ENCODE measurements around the gene PCMTD2.
"Not testable (repeated sequence)": the region's sequence is repeated elsewhere in the genome, so short reads cannot be mapped to it uniquely, and the experiment has no call there.

Gene PCMTD2

DNA sequence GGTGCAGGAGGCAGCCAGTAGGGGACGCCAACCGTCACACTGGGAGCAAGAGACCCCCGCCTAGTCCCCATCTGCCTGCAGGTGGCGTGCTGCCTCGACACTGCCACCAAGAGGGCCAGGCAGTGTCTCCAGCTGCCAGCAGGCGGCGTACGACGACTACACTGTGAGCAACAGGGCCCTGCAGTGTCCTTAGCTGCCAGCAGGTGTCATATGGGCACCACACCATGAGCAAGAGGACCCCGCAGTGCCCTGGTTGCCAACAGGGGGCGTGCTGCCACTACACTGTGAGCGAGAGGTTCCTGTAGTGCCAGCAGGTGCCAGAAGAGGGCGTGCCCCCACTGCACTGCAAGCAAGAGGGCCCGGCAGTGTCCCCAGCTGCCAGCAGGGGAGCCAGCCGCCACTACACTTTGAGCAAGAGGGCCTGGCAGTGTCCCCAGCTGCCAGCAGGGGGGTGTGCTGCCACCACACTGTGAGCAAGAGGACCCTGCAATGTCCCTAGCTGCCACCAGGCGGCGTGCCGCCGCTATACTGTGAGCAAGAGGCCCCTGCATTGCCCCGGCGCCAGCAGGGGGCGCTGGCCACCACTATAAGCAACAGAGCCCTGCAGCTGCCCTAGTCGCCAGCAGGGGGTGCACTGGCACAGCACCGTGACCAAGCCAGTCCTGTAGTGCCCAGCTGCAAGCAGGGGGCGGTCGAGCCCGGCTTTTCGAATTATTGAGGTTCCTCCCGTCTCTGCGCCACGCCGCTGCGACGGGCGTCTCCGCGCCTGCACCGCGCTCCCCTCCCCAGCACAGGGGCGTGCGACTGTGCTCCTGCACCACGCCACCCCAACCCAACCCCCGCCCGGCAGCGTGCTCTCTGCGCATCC, 30.3 kb downstream of the PCMTD2 start:
- peak; percentile 33 for DNase-seq (ENCODE audit: low read depth)
- TF ChIP-seq, protein P1, sequence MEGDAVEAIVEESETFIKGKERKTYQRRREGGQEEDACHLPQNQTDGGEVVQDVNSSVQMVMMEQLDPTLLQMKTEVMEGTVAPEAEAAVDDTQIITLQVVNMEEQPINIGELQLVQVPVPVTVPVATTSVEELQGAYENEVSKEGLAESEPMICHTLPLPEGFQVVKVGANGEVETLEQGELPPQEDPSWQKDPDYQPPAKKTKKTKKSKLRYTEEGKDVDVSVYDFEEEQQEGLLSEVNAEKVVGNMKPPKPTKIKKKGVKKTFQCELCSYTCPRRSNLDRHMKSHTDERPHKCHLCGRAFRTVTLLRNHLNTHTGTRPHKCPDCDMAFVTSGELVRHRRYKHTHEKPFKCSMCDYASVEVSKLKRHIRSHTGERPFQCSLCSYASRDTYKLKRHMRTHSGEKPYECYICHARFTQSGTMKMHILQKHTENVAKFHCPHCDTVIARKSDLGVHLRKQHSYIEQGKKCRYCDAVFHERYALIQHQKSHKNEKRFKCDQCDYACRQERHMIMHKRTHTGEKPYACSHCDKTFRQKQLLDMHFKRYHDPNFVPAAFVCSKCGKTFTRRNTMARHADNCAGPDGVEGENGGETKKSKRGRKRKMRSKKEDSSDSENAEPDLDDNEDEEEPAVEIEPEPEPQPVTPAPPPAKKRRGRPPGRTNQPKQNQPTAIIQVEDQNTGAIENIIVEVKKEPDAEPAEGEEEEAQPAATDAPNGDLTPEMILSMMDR (IDR thresholded peaks at IDR 0.05; ENCODE audit: insufficient read depth, low read depth, low read length, missing control alignments): peak; percentile 48
- not testable (repeated sequence) for H3K4me3 ChIP-seq (ENCODE audit: low read length)

DNA sequence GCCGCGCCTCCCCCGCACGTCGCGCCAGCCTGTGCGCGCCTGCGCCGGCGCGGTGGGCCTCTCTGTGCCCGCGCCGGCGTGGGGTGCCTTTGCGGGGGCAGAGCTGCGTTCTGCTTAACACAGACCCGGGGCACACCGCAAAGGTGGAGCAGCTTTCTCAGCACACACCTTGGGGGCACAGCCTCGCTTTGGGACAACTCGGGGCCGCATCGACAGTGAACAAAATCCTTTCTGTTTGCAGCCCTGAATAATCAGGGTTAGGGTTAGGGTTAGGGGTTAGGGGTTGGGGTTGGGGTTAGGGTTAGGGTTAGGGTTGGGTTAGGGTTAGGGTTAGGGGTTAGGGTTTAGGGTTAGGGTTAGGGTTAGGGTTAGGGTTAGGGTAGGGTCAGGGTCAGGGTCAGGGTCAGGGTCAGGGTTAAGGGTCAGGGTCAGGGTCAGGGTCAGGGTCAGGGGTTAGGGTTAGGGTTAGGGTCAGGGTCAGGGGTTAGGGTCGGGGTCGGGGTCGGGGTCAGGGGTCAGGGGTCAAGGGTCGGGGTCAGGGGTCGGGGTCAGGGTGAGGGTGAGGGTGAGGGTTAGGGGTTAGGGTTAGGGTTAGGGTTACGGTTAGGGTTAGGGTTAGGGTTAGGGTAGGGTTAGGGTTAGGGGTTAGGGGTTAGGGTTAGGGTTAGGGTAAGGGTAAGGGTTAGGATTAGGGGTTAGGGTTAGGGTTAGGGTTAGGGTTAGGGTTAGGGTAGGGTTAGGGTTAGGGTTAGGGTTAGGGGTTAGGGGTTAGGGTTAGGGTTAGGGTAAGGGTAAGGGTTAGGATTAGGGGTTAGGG, 31.1 kb downstream of the PCMTD2 start:
- peak; percentile 12 for DNase-seq (ENCODE audit: low read depth)
- H3K4me3 ChIP-seq (ENCODE audit: low read length): not testable (repeated sequence)

DNA sequence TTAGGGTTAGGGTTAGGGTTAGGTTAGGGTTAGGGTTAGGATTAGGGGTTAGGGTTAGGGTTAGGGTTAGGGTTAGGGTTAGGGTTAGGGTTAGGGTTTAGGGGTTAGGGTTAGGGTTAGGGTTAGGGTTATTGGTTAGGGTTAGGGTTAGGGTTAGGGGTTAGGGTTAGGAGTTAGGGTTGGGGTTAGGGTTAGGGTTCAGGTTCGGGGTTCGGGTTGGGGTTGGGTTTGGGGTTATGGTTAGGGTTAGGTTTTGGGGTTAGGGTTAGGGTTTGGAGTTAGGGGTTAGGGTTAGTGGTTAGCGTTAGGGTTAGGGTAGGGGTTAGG, 31.7 kb downstream of the PCMTD2 start:
- DNase-seq (ENCODE audit: low read depth); H3K4me3 ChIP-seq (ENCODE audit: low read length): not testable (repeated sequence)

DNA sequence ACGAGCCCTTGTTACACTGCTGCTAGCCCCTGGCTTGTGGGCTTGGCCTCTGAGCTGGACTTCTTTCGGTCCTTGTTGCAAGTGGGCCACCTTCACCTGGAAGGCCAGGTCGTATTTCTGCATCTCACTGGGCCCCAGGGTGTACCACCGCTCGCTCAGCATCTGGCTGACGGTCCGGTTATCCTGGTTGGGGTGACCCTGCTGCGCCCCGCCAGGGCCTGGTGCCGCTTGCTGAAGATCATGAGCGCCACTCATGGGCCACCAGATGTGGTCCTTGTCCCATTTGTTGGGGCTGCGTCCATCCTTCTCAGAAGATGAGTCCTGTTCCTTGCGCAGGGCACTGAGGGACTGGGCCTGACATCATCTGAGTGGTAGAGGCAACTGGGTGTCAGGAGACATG, 36.6 kb downstream of the PCMTD2 start:
- not testable (repeated sequence) for H3K4me3 ChIP-seq (ENCODE audit: low read length); DNase-seq (ENCODE audit: low read depth)

DNA sequence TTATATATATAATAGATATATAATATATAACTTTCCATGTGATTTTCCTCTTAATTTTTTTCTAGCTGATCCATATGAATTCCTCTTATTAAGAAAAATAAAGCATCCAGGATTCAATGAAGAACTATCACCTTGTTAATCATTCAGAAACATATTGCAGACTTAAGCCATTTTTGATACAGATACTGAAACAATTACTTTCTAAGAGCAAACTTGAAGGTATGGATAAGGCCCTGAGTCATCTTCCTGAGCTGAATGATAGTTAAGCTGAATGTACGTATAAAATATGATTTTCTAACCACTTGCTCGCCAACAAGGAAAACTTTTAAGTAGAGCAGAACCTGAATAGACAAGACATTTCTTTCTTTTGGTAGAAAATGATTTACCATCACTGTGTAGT, 47.5 kb downstream of the PCMTD2 start:
- H3K4me3 ChIP-seq (ENCODE audit: low read length); DNase-seq (ENCODE audit: low read depth): not testable (repeated sequence)

DNA sequence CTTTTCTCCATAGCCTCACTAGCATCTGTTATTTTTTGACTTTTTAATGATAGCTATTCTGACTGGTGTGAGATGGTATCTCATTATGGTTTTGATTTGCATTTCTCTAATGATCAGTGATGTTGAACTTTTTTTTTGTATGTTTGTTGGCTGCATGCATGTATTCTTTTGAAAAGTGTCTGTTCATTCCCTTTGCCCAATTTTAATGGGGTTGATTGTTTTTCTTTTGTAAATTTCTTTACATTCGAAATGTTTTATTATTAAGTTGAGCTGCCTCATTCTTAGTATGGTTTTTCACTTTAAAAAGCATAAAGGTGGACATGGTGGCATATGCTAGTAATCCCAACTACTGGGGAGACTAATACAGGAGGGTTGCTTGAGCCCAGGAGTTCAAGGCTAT, 58.2 kb downstream of the PCMTD2 start:
- not testable (repeated sequence) for DNase-seq (ENCODE audit: low read depth); H3K4me3 ChIP-seq (ENCODE audit: low read length)

DNA sequence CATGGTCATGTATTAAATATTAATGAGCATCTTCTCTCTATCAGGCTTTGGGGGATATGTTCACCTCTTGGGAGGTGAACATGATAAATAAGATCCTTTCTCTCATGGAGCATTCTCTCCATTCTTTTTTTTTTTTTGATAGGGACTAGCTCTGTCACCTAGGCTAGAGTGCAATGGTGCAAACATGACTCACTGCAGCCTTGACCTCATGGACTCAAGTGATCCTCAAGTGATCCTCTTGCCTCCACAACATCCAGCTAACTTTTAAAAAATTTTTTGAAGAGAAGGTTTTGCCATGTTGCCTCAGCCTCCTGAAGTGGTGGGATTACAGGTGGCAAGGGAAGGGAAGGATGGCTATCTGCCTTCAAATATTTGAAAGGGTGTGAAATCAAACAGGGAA, 59.8 kb downstream of the PCMTD2 start:
- not testable (repeated sequence) for DNase-seq (ENCODE audit: low read depth)

DNA sequence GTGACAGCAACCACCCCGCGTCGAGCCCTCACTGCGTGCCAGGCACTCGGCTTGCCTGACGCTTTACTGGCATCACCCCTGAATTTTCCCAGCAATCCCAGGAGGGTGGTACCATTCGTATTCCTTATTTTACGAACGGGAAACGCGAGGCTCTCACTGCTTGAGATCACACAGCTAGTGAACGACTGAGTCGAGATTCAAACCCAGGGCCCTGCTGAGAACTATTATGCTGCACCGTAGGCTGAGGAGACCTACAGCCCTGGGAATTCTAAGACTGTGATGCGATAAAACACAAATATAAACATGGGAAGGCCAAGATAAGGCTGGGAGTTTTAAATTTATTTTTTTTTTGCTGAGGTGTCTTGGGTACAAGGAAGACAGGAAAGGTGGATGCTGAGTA, 60.3 kb downstream of the PCMTD2 start:
- DNase-seq (ENCODE audit: low read depth); H3K4me3 ChIP-seq (ENCODE audit: low read length): not testable (repeated sequence)

More for the DNA sequence above, 59.8 kb downstream of the PCMTD2 start:
- not testable (repeated sequence) for H3K4me3 ChIP-seq (ENCODE audit: low read length)

DNA sequence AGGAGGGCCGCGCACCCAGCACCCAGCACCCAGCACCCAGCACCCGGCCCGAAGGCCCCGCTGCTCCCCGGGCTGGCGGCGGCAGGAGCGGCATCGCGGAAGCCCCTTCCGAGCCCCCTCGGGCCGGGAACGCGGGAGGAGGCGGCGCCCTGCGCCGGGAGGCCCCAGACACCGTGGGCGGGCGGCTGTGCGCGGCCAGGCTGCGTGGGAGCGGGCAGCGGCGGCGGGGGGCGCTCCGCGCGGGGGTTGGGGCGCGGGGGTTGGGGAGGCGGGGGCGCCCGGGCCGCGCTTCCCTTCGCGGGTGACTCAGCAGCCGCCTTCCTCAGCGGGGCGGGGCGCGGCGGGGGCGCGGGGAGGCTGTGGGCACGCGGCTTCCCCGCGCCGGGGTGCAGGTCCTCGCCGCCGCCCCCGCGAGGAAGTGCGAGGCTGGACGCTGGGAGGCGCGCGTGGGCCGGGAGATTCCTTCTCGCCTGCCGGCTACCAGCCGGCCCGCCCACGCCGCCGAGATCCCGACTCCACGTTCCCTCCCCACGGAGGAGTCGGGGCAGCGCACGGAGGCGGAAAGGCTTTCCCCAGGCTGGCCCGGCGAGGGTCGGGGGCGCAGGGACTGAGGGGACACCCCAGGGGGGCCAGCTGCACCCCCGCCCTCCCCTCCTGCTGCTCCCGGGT, 61.0 kb downstream of the PCMTD2 start:
- not testable (repeated sequence) for H3K4me3 ChIP-seq (ENCODE audit: low read length)
- peak; percentile 26 for DNase-seq (ENCODE audit: low read depth)

DNA sequence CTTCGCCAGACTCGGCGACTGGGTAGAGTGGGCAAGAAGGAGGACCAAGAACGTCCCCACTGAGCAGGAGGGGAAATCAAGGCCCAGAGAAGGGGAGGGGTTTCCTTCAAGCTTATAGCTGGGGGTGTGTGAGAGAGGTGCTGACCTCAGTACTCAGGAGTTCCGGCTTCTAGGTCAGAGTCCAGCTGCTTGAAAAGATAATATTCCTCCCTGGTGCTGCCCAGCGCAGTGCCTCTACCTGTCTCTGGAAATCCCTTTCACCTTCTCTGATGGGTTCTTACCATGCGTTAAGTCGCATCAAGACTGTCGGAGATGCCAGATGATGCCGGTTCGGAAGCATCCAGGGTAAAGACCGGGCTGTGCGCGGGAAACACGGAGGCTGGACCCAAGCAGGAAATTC, 61.8 kb downstream of the PCMTD2 start:
- DNase-seq (ENCODE audit: low read depth); H3K4me3 ChIP-seq (ENCODE audit: low read length): not testable (repeated sequence)

DNA sequence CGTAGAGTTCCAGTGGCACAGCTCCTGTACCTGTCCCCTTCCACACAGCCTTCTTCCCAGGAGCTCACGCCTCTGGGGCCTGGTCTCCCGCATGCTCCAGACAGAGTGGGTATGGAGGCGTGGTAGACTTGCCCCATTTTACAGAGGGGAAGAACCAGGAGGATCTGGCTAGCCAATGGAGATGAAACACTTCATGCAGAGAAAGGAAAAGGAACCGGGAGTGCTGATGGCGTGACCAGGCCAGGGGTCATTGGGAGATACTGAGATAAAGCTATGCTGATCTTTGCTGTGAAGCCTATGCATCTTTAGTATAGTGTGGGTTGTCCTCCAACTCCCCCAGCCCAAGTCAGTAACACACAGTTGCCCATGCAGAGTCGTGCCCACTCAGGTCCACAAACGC, 62.5 kb downstream of the PCMTD2 start:
- not testable (repeated sequence) for H3K4me3 ChIP-seq (ENCODE audit: low read length); DNase-seq (ENCODE audit: low read depth)

DNA sequence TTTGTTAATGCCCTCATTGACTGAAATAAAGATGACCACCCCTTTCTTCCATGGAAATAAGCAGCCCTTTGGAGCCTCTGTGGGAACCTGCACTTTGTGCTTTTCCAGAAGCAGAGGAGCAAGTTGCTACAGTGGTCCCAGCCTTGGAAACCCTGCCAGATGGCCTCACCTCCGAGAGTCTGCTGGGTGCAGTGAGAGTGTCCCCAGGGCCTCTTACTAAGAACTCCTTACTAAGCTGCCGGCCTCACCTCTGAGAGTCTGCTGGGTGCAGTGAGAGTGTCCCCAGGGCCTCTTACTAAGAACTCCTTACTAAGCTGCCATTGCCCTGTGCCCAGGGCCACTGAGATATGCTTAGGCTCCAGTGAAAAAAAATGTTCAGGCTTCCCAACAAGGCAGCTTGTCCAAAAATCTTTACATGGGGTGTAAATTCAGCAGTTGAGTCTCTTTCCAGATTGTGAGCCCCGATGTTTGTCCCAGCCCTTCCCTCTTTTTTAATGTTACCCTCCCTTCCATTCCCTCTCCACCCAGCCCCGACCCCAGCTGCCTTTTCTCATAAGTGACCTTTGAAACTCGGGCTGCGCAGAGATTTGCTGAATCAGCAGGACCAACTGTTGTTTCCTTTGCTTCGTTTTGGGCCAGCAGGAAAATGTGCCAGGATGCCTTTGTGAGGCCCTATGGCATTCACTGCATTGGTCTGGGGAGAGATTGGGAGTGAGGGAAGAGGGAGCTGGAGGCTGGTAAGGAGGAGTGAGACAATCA, 66.7 kb downstream of the PCMTD2 start:
- H3K4me3 ChIP-seq (ENCODE audit: low read length); DNase-seq (ENCODE audit: low read depth): not testable (repeated sequence)
